SK-N-SH (cell line): Measurements from ENCODE around the gene LEF1. TPM values are rescaled to one million over a fixed set of nuclear protein-coding genes. Genes with fewer than 3 reads are reported as not detected.

ENCODE experiments used
- CTCF ChIA-PET: fragments of 300-600, 350-600 bp; formaldehyde crosslinking; extraction: SDS; loops from one replicate; lab custom pipeline; 2021; lab: Yijun Ruan, JAX
- POLR2A ChIA-PET: fragments of 350-600 bp; sonication (Branson Sonifier 250); formaldehyde crosslinking; extraction: SDS; loops from one replicate; lab custom pipeline; 2020; ENCODE audit warnings: antibody characterized with exemption, inconsistent platforms; lab: Yijun Ruan, JAX
- DNase-seq: peaks from one replicate; pipeline ENCODE4 v3.0.0; 2012
- H2AFZ ChIP-seq: fragments of 200-600 bp; sonication (generic); 2 replicates; pipeline ENCODE4 v1.8.1; 2016; ENCODE audit warnings: antibody characterized with exemption, mild to moderate bottlenecking, low read depth
- H3F3A ChIP-seq: fragments of 200-600 bp; sonication (generic); replicated peaks from 2 replicates; pipeline ENCODE3; 2016; ENCODE audit warnings: antibody characterized with exemption, mild to moderate bottlenecking; ENCODE audit not compliant: insufficient read depth
- H3K27ac ChIP-seq, 2 experiments: fragments of 200-500 bp in 1 of 2; fragments of 200-600 bp in 1 of 2; sonication (Bioruptor generic) in 1 of 2; sonication (generic), shearing (Covaris generic) in 1 of 2; 2 replicates each; pipeline versions ENCODE4 v1.5.1 to v1.6.1; 2014 to 2016; ENCODE audit warnings: low read depth in 2 of 2, inconsistent platforms in 1 of 2, low read length in 1 of 2, mild to moderate bottlenecking in 1 of 2, mixed read lengths in 1 of 2
- H3K27me3 ChIP-seq: fragments of 200-600 bp; sonication (generic), shearing (Covaris generic); 2 replicates; pipeline ENCODE4 v1.6.1; 2016; ENCODE audit warnings: mixed run types; ENCODE audit not compliant: insufficient read depth
- H3K36me3 ChIP-seq, 2 experiments: fragments of 200-500 bp in 1 of 2; fragments of 200-600 bp in 1 of 2; sonication (Bioruptor generic) in 1 of 2; sonication (generic) in 1 of 2; replicated peaks in 1 of 2; 2 replicates each; pipeline versions ENCODE3 to v1.5.1; 2014 to 2016; ENCODE audit warnings: low read length in 1 of 2, mild to moderate bottlenecking in 1 of 2; ENCODE audit not compliant: insufficient read depth in 2 of 2, control insufficient read depth in 1 of 2
- H3K4me1 ChIP-seq, 2 experiments: fragments of 200-500 bp in 1 of 2; fragments of 200-600 bp in 1 of 2; sonication (Bioruptor generic) in 1 of 2; sonication (generic), shearing (Covaris generic) in 1 of 2; 2 replicates each; pipeline versions ENCODE4 v1.5.1 to v1.6.1; 2014 to 2016; ENCODE audit warnings: low read depth in 1 of 2, low read length in 1 of 2, mixed run types in 1 of 2; ENCODE audit not compliant: insufficient read depth in 2 of 2, control insufficient read depth in 1 of 2
- H3K4me2 ChIP-seq: fragments of 200-600 bp; sonication (generic), shearing (Covaris generic); 2 replicates; pipeline ENCODE4 v1.6.1; 2017; ENCODE audit warnings: mixed run types
- H3K4me3 ChIP-seq, 2 experiments: fragments of 200-500 bp in 1 of 2; fragments of 200-600 bp in 1 of 2; sonication (Bioruptor generic) in 1 of 2; sonication (generic), shearing (Covaris generic) in 1 of 2; 2 replicates each; pipeline versions ENCODE4 v1.5.1 to v1.8.1; 2014 to 2016; ENCODE audit warnings: low read depth in 2 of 2, inconsistent platforms in 1 of 2, low read length in 1 of 2, mild to moderate bottlenecking in 1 of 2, mixed read lengths in 1 of 2, moderate library complexity in 1 of 2
- H3K79me2 ChIP-seq: fragments of 200-600 bp; sonication (generic); 2 replicates; pipeline ENCODE4 v1.8.1; 2017; ENCODE audit warnings: mild to moderate bottlenecking; ENCODE audit not compliant: insufficient read depth
- H3K9ac ChIP-seq: fragments of 200-600 bp; sonication (generic); 2 replicates; pipeline ENCODE4 v1.6.1; 2017; ENCODE audit warnings: mixed run types
- H3K9me2 ChIP-seq: fragments of 200-600 bp; sonication (generic); 2 replicates; pipeline ENCODE4 v1.6.1; 2017; ENCODE audit warnings: mixed run types
- H3K9me3 ChIP-seq: fragments of 200-600 bp; sonication (generic); 2 replicates; pipeline ENCODE4 v1.6.1; 2017; ENCODE audit warnings: mixed run types, mild to moderate bottlenecking, moderate library complexity
- H4K20me1 ChIP-seq: fragments of 200-600 bp; sonication (generic); 2 replicates; pipeline ENCODE4 v1.6.1; 2017; ENCODE audit warnings: mild to moderate bottlenecking, mixed run types; ENCODE audit not compliant: insufficient read depth
- CTCF ChIP-seq: fragments of 200-600 bp; sonication (generic); IDR thresholded peaks from 2 replicates; pipeline ENCODE4 v1.6.1; 2017; ENCODE audit warnings: antibody characterized with exemption, mild to moderate bottlenecking, moderate library complexity
- ELF1 ChIP-seq: IDR thresholded peaks from 2 replicates; pipeline ENCODE4 v1.4.0; 2012
- EZH2phosphoT487 ChIP-seq: fragments of 200-600 bp; sonication (generic); IDR thresholded peaks from 2 replicates; pipeline ENCODE4 v1.6.1; 2017; ENCODE audit warnings: low read depth, mixed run types, mild to moderate bottlenecking, antibody characterized with exemption, moderate library complexity, borderline replicate concordance
- GABPA ChIP-seq: IDR thresholded peaks from 2 replicates; pipeline ENCODE4 v1.4.0; 2012; ENCODE audit warnings: low read depth, mild to moderate bottlenecking
- JUND ChIP-seq: IDR thresholded peaks from 2 replicates; pipeline ENCODE4 v1.4.0; 2012
- MEF2A ChIP-seq: IDR thresholded peaks from 2 replicates; pipeline ENCODE4 v1.4.0; 2012; ENCODE audit warnings: low read depth, borderline replicate concordance
- NRF1 ChIP-seq: IDR thresholded peaks from 2 replicates; pipeline ENCODE4 v1.6.1; 2012; ENCODE audit warnings: low read depth, mild to moderate bottlenecking, low read length
- POLR2AphosphoS5 ChIP-seq: IDR thresholded peaks from 2 replicates; pipeline ENCODE4 v1.6.1; 2012; ENCODE audit warnings: low read depth, low read length
- RAD21 ChIP-seq: IDR thresholded peaks from 2 replicates; pipeline ENCODE4 v1.6.1; 2012; ENCODE audit warnings: mild to moderate bottlenecking, low read length
- RXRA ChIP-seq: IDR thresholded peaks from 2 replicates; pipeline ENCODE4 v1.4.0; 2012; ENCODE audit warnings: low read depth, mild to moderate bottlenecking, borderline replicate concordance
- SMC3 ChIP-seq: IDR thresholded peaks from 2 replicates; pipeline ENCODE4 v1.6.1; 2012; ENCODE audit warnings: low read depth, low read length, improper control_type of control experiment
- TCF12 ChIP-seq: IDR thresholded peaks from 2 replicates; pipeline ENCODE4 v1.4.0; 2012
- TEAD4 ChIP-seq: IDR thresholded peaks from 2 replicates; pipeline ENCODE4 v1.4.0; 2012; ENCODE audit warnings: mild to moderate bottlenecking, borderline replicate concordance; ENCODE audit not compliant: insufficient read depth
- WGBS: methylation state at CpG from one replicate; pipeline ENCODE4 v1.1.6; 2017; ENCODE audit warnings: low lambda C conversion rate; 5-methylcytosine and 5-hydroxymethylcytosine counted together
- polyA plus RNA-seq, 3 experiments: library from polyadenylated mRNA; depleted of rRNA; stranded (reverse); fragments of >200 nt; gene quantifications; 2 replicates each; pipeline ENCODE4 v1.2.3, GENCODE V29; 2012
- TF ChIP-seq, protein P1 (sequence below): fragments of 150-350 bp; IDR thresholded peaks from 2 replicates; pipeline ENCODE4 v1.6.1; 2016; ENCODE audit warnings: mild to moderate bottlenecking, low read depth, low read length

LEF1 gene
- polyA plus RNA-seq, 1 of the 3 experiments (the other 2 are of a cell fraction) = 0.36 TPM

GRCh38 chr4:108130955-108131354 lies 37.8 kb downstream of the LEF1 start:
- Histone ChIP-seq H3K9me2 (no peaks in the 10 kb centered on the region), H3K9me3 (no peaks in the 10 kb centered on the region), H2AFZ (no peak overlapping the region), H3K36me3 (no peaks in the 10 kb centered on the region), H3K27me3 (0 out of 2 replicates have a peak, but pooled peaks cover 9% of the 10 kb centered on the region), H3K4me1 (no peaks in the 10 kb centered on the region), H4K20me1 (no peaks in the 10 kb centered on the region), H3K79me2 (no peaks in the 10 kb centered on the region), H3F3A (no peaks in the 10 kb centered on the region), H3K4me2 (no peak overlapping the region), H3K4me3 (no peak overlapping the region), H3K9ac (no peak overlapping the region), H3K27ac (no peak overlapping the region)
- CTCF ChIA-PET = interaction anchor here (0.6 to 1.2 kb wide), 4 partner anchors 10 to 381 kb away, joined by 3 to 4 read pairs (median 4); no protein-coding TSS in a partner anchor
- no peak for DNase-seq
- WGBS = 8% methylated on average over 4 of the region's 4 CpGs
- peak; percentile 20; the same call in 1 of the 2 replicates for TF ChIP-seq CTCF
- no peak for TF ChIP-seq ELF1
- TF ChIP-seq SMC3 = no peak
- no peak for TF ChIP-seq POLR2AphosphoS5
- TF ChIP-seq NRF1 = no peak
- no peak for TF ChIP-seq GABPA
- TF ChIP-seq TCF12 = no peak
- peak; percentile 20; the same call in 1 of the 2 replicates for TF ChIP-seq RAD21
- POLR2A ChIA-PET = no interaction called here

DNA sequence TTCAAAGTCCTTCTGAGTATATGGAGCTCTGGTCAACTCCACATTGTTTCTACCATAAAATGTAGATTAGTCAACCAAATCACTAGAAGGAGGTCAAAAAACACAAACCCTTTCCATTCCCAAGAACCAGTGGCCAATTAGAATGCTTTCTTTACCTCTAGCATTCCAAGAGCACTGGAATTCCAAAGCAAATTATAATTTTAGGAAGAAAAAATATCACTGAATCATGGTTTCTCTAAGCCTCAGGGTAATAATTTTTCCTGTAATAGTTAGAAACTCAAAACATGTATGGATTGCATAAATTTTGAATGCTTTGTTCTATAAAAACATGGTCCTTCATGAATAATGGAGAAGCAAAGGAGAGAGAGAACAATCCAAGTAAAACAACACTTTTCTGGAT lies 39.5 kb downstream of the LEF1 start:
- ChIA-PET CTCF (interaction anchor here (1.7 kb wide), 1 partner anchor 443 kb away, joined by 4 read pairs; no protein-coding TSS in a partner anchor), POLR2A (no interaction called here)

More for the DNA sequence above, 39.5 kb downstream of the LEF1 start:
- no peak overlapping the region for H3K4me2 ChIP-seq
- TF ChIP-seq JUND (no peak), RXRA (no peak), GABPA (no peak), TEAD4 (no peak), MEF2A (no peak), EZH2phosphoT487 (no peak)
- TF ChIP-seq, protein P1, sequence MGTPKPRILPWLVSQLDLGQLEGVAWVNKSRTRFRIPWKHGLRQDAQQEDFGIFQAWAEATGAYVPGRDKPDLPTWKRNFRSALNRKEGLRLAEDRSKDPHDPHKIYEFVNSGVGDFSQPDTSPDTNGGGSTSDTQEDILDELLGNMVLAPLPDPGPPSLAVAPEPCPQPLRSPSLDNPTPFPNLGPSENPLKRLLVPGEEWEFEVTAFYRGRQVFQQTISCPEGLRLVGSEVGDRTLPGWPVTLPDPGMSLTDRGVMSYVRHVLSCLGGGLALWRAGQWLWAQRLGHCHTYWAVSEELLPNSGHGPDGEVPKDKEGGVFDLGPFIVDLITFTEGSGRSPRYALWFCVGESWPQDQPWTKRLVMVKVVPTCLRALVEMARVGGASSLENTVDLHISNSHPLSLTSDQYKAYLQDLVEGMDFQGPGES = no peak
- H4K20me1 ChIP-seq = no peaks in the 10 kb centered on the region
- DNase-seq = no peak
- no peaks in the 10 kb centered on the region for H3F3A ChIP-seq
- H3K27ac ChIP-seq = no peak overlapping the region
- H3K79me2 ChIP-seq = no peaks in the 10 kb centered on the region
- H3K9me3 ChIP-seq = no peaks in the 10 kb centered on the region
- H2AFZ ChIP-seq = no peak overlapping the region
- no peaks in the 10 kb centered on the region for H3K36me3 ChIP-seq
- H3K9ac ChIP-seq = no peak overlapping the region
- 0 out of 2 replicates have a peak, but pooled peaks cover 9% of the 10 kb centered on the region for H3K27me3 ChIP-seq
- H3K4me3 ChIP-seq = no peak overlapping the region
- no peaks in the 10 kb centered on the region for H3K4me1 ChIP-seq
- H3K9me2 ChIP-seq = no peaks in the 10 kb centered on the region
